Kidney glomerular epithelial cell (primary cell): ENCODE results near the gene ALK.

Source experiments
- DNase-seq: peaks from one replicate; lab custom pipeline; 2025; lab: John Stamatoyannopoulos, UW

Gene ALK

DNA sequence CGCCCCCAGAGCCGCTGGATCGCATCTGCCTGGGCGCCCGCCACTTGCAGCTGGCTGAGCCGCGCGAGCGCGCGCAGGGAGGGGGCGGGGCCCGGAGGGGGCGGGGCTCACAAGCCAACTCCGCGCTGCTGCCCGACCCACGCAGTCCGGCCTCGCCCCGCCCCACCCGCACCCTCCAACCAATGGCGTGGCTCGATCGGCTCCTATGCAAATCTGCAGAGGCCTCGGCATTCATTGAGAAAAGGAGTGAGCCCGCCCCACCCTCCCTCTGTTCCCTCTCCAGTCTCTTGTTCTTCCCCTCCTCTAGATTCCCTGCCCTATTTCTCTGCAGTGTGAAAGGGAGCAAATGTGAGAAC lies at the start of gene ALK:
Gene ALK (minus strand): TSS at position 27 of the 356 bp plus-strand sequence. CDS start 927 bp downstream, outside the sequence.
- DNase-seq: peak; percentile 70

DNA sequence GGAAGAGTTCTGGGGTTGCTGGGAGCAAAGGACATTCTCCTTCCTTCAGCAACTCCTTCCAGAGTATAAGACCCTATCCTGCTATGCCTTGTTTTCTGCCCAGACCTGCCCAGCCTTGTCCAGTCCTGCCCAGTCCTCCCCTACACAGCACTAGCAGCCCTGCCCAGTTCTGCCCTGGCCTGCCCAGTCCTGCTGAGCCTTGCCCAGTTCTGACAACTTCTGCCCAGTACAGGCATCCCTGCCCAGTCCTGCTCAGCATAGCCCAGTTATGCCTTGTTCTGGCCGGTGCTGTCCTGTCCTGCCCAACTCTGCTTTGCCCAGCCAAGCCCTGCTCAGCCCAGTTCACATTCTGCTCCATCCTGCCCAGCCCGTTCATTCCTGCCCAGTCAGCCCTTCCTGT lies 44.9 kb upstream of the ALK start:
- DNase-seq: no peak

- DNase-seq: no peak
These were observed 42.7 kb upstream of the ALK start for GRCh38 chr2:29963972-29964570.

GRCh38 chr2:29962922-29963321 lies 41.5 kb upstream of the ALK start:
- DNase-seq: no peak

DNA sequence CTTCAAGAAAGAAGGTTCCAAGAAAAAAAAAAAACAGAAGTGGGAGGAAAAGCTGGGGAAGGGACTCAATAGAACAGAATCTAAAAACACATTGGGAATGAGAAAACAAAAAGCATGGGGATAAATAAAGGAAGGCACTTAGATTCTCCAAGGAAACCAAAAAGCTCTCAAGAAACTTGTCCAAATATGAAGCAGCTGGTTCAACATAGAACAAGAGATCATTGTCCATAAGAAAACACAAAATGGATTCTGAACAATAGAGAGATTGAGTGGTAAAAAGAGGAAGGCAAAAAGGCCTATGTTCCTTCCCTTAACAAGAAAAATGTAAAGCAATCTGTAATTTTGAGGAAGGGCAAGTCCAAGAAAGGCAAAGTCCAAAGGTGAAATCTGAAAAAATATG lies 32.9 kb upstream of the ALK start:
- DNase-seq: no peak

- no peak for DNase-seq
These were observed 31.6 kb upstream of the ALK start for GRCh38 chr2:29952973-29953372.

DNA sequence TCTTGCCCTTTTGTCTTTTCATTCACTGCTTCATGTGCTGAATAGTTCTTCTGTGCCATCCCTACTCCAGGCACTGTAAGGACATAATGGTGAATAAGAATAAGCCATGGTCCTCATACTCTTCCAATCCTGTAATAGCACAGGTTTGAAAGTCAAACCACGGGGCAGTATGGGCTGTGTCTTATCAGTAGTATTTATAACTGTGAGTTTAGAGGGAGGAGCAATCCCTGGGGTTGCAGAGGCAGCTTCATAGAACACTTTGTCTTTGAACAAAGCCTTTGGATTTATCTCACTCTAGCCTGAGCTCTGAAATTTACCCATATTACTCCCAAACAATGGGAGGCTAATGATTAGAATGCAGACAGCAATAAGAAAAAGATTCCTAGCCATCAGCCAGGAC lies 30.2 kb upstream of the ALK start:
- DNase-seq: no peak

DNA sequence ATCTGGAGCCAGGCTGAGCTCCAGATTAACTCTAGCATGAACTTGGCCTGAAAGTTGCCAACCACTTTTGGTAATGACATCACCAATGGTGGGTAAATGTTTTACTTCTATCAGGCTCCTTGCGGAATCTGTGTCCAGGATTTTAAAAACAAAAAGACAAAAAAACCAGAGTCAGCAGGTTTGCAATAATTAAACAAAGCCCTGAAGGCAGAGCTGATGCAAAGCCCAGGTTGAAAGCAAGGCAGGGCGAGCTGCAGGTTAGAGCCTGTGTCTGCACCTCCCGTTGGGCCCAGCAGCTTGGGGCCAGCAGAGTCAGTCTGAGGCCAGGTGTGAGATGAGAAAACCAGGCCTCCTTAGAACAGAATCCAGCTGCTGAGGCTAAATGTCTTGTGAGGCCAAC lies 29.1 kb upstream of the ALK start:
- no peak for DNase-seq

DNA sequence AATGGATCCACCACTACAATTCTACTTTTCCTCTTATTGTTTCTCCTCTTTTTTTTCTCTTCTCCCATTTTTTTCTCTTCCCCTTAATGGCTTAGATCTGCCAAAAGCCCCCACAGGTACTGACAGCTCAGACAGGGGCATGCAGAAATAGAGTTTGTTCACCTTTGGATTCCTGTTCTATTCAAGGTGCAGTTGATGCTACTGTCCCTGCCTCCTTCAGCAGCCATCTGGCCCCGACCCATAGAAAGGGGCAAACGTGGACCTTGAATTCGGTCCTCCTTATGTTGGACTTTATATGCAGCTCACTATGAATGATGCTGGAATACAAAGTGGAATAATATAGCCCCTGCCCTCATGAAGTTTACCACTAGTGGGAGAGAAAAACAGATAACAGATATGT lies 27.7 kb upstream of the ALK start:
- no peak for DNase-seq

DNA sequence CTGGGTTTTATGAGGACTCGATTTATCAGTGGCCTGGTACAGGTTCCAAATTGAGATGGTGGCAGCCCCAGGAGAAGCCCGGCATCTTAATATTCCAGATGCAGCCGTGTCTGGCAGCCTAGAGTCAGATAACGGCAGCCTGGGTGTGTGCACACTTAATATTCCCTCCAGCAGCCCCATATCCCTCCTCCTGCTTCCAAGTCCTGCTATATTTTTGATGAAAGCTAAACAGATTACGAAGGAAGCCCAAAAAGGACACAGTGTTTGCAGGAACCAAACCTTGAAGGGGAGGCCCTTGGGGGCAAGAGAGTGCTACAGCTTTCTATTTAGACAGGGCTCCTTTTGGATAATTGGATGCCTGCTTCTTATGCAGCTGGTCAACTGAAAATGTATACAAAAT lies 25.1 kb upstream of the ALK start:
- DNase-seq: no peak

DNA sequence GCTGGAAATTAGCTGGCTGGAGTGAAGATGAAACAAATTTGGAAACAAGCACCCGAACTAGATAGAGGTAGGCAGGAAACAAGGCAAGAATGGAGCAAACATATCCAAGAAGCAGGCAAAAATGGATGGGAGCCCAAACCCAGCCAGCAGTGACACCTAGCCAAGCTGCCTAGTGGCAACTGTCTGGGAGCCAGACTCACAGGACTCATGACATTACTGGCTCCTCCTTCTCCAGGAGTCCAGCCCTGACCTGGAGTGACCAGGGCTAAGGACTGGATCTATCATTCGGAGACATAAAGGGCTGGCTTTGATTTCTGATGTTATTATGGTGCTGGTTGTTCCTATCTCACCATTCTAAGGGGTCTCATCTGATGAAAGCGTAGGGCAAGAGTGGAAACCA lies 21.3 kb upstream of the ALK start:
- DNase-seq: no peak

GRCh38 chr2:29940706-29941105 lies 19.3 kb upstream of the ALK start:
- DNase-seq: no peak

- no peak for DNase-seq
These were observed 14.6 kb upstream of the ALK start for GRCh38 chr2:29936020-29936419.

DNA sequence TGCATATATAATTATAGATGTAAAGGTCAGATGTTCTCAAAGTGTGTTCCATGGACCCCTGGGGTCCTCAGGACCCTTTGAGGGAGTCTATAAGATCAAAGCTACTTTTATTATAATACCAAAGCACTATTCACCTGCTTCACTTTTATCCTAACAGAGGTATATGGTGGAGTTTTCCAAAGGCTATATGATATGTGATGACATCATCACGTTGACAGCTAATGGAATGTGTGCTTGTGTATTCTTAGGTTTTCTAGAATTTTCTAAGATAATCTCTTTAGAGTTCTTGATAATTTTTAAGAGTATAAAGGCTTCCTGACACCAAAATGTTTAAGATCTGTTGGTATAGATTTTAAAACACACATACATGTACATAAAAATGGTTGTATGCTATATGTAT lies 10.4 kb upstream of the ALK start:
- no peak for DNase-seq

- DNase-seq: peak; percentile 33
These were observed 1.8 kb upstream of the ALK start for GRCh38 chr2:29923110-29923721.

DNA sequence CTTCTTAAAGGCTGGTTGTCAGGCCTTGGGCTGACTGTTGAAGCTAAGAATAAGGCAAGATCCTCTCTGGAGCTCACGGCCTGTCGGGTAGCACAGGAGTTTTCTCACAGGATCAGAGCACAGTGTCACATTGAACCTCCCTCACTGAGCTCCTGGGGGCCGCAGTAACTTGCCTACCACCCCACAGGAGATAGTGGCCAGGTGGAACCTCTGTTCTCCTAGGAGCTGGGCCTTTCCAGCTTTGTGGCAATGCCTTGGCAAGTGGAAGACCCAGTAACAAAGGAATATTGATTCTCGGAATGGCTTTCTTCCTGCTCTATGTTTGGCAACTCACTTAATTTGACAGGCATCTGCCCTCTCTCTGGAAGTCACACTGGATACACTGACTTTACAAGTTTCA lies 1.2 kb upstream of the ALK start:
- DNase-seq: no peak

DNA sequence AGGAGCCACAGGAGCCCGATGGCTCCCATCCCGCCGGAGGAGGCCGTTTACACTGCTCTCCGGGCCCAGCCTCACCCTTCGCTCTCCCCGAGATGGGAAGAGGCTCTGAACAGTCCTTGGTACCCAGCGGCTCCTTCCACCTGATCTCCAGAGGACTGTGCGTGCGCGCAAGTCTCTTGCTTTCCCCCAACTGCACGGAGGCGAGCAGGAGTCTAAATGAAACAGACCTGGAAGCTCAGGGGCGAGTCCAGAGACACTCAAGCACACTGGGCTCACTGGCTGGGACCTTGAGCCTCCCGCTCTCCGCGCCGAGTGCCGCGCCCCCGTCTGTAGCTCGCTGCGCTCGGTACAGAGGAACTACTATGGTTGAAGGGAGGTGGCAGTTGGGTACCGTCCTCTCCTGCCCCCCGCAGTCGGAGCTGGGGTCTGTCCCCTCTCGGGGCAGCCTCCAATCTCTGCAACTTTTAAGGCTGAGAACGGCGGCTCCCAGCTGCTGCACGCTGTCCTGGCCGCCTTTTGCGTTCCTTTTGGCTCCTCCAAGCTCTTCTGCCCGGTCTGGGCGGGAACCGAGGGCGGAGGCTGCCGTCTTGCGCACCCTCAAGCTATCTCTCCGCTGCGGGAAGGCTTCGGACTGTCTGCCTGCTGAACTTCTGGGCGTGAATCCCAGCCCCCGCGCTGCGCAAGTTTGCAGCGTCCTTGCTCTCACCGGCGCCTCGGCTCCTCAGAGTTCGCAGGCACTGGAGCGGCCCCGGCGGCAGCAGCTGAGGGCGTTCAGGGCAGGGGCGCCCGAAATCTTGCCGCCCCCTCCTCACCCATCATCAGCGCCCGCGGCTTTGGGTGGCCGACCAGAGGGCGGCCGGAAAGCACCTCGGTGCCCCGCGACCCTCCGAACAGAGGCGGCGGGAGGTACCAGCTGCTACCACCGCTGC lies 491 bp downstream of the ALK start:
- DNase-seq: no peak

- peak; percentile 13 for DNase-seq
These were observed 1.2 kb downstream of the ALK start for GRCh38 chr2:29920130-29920577.

- DNase-seq: no peak
These were observed 2.4 kb downstream of the ALK start for GRCh38 chr2:29918941-29919340.

DNA sequence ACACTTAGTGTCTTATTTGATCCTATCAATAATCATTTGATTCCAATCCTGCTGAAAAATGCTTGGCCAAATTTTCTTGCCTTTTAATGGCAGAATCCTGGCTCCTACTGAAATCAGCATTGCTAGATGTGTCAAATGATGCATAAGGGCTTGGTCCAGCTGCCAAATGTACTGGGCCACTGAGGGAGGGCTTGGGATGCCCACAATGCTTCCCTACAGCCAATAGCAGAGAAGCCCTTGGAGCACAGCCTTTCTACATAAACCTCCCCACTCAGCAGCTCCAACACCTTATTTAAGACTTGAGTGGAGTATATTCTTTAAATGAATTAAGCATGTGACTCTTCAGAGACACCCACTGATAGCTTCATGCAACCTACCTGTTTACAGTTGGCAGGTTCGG lies 3.6 kb downstream of the ALK start:
- no peak for DNase-seq

DNA sequence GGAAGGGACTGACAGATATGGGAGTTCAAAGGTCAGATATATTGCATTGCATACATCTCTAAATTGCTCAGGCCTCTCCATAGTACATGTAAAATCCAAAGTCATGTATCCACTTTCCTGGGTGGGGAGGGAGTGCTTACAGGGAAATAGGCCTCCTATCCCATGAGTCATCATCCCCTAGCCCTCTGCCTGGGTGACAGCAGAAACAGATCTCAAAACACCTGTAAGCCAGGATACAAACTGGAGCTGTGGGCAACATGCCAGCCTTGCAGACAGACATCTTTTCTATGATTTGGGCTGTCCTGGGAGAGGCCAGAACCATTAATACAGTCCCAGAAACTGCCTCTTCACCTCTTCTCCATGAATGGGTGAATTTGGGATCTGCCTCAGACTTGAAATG lies 4.8 kb downstream of the ALK start:
- DNase-seq: no peak

- DNase-seq: no peak
These were observed 10.4 kb downstream of the ALK start for GRCh38 chr2:29910960-29911359.

- no peak for DNase-seq
These were observed 10.9 kb downstream of the ALK start for GRCh38 chr2:29910465-29910864.
